Measurements from ENCODE around the gene ALX3.
"Not testable (repeated sequence)": the region's sequence is repeated elsewhere in the genome, so short reads cannot be mapped to it uniquely, and the experiment has no call there.

Gene ALX3

GRCh38 chr1:110047463-110047862, 23.0 kb downstream of the ALX3 start:
- no peak for DNase-seq (ENCODE audit: low read depth in 3 of 3)

- no peak for DNase-seq (ENCODE audit: low read depth in 3 of 3)
Observed at GRCh38 chr1:110043016-110043415, 27.5 kb downstream of the ALX3 start.

GRCh38 chr1:110040548-110040947, 29.9 kb downstream of the ALX3 start:
- peak in 1 of 3 experiments; percentile 45 for DNase-seq (ENCODE audit: low read depth in 3 of 3)

- DNase-seq (ENCODE audit: low read depth in 3 of 3), result no peak
Observed at GRCh38 chr1:110039641-110040040, 30.8 kb downstream of the ALX3 start.

- DNase-seq (ENCODE audit: low read depth in 3 of 3), result no peak
Observed at GRCh38 chr1:110038271-110038670, 32.2 kb downstream of the ALX3 start.

- DNase-seq (ENCODE audit: low read depth in 3 of 3), result no peak
Observed at GRCh38 chr1:110035236-110035752, 35.2 kb downstream of the ALX3 start.

- DNase-seq (ENCODE audit: low read depth in 3 of 3), result peak; percentile 73 to 88 (median 85)
Observed at GRCh38 chr1:110034451-110035235, 35.8 kb downstream of the ALX3 start, which contains the start of gene STRIP1. TSS of gene STRIP1 (plus strand) at chr1:110034624. CDS start at chr1:110034638, 14 bp downstream.

GRCh38 chr1:110034040-110034450, 36.4 kb downstream of the ALX3 start:
- DNase-seq (ENCODE audit: low read depth in 3 of 3), result no peak

- no peak for DNase-seq (ENCODE audit: low read depth in 3 of 3)
Observed at GRCh38 chr1:110033421-110033820, 37.1 kb downstream of the ALX3 start.

GRCh38 chr1:110032327-110032726, 38.1 kb downstream of the ALX3 start:
- DNase-seq (ENCODE audit: low read depth in 3 of 3), result no peak

GRCh38 chr1:110030687-110031086, 39.8 kb downstream of the ALX3 start:
- not testable (repeated sequence) for DNase-seq (ENCODE audit: low read depth in 3 of 3)

GRCh38 chr1:110024613-110025012, 45.9 kb downstream of the ALX3 start:
- DNase-seq (ENCODE audit: low read depth in 3 of 3), result no peak

- DNase-seq (ENCODE audit: low read depth in 3 of 3), result no peak
Observed at GRCh38 chr1:110021285-110021684, 49.2 kb downstream of the ALX3 start.

- no peak for DNase-seq (ENCODE audit: low read depth in 3 of 3)
Observed at GRCh38 chr1:110019770-110020169, 50.7 kb downstream of the ALX3 start.

- DNase-seq (ENCODE audit: low read depth in 3 of 3), result no peak
Observed at GRCh38 chr1:110018396-110018795, 52.1 kb downstream of the ALX3 start.

GRCh38 chr1:110017792-110018191, 52.7 kb downstream of the ALX3 start:
- no peak for DNase-seq (ENCODE audit: low read depth in 3 of 3)

GRCh38 chr1:110012100-110012780, 58.2 kb downstream of the ALX3 start:
- DNase-seq (ENCODE audit: low read depth in 3 of 3), result no peak

GRCh38 chr1:110011527-110012041, 58.9 kb downstream of the ALX3 start:
- DNase-seq (ENCODE audit: low read depth in 3 of 3), result no peak

Measured in stimulated activated CD4-positive, alpha-beta T cell treated with anti-CD3 and anti-CD28 coated beads, TNF-alpha, amount 100 ng/mL, for 4 hours (primary cell).